GM23248 (cell line): Measurements from ENCODE around the gene NIN. TPM values are rescaled to one million over a fixed set of nuclear protein-coding genes. Genes with fewer than 3 reads are reported as not detected.
A peak's percentile ranks its signal among the peaks of the same experiment; 100 is the strongest.
"Not testable (repeated sequence)": the region's sequence is repeated elsewhere in the genome, so short reads cannot be mapped to it uniquely, and the experiment has no call there.

Experiments used
- DNase-seq: peaks from one replicate; pipeline ENCODE4 v3.0.0-alpha.2; 2015
- H2AFZ ChIP-seq: fragments of 200-600 bp; sonication (generic); 2 replicates; pipeline ENCODE4 v1.6.1; 2016; ENCODE audit warnings: antibody characterized with exemption
- H3F3A ChIP-seq: fragments of 200-600 bp; sonication (generic); 2 replicates; pipeline ENCODE4 v1.6.1; 2016; ENCODE audit warnings: mild to moderate bottlenecking, antibody characterized with exemption, mixed run types; ENCODE audit not compliant: insufficient read depth
- H3K27ac ChIP-seq: fragments of 200-600 bp; sonication (generic); 2 replicates; pipeline ENCODE4 v1.5.1; 2016; ENCODE audit warnings: mild to moderate bottlenecking
- H3K27me3 ChIP-seq: fragments of 200-600 bp; sonication (generic); replicated peaks from 2 replicates; pipeline ENCODE4 v1.6.1; 2016; ENCODE audit warnings: mild to moderate bottlenecking; ENCODE audit not compliant: insufficient read depth
- H3K36me3 ChIP-seq: fragments of 200-600 bp; sonication (generic); 2 replicates; pipeline ENCODE4 v1.6.1; 2016; ENCODE audit warnings: low read depth, mild to moderate bottlenecking
- H3K4me1 ChIP-seq: fragments of 200-600 bp; sonication (generic); 2 replicates; pipeline ENCODE4 v1.6.1; 2016; ENCODE audit warnings: mild to moderate bottlenecking; ENCODE audit not compliant: insufficient read depth
- H3K4me2 ChIP-seq: fragments of 200-600 bp; sonication (generic); one replicate; pipeline ENCODE4 v1.6.1; 2016; ENCODE audit warnings: mild to moderate bottlenecking; ENCODE audit not compliant: unreplicated experiment
- H3K4me3 ChIP-seq: fragments of 200-600 bp; sonication (generic); 2 replicates; pipeline ENCODE4 v1.5.1; 2016; ENCODE audit warnings: mild to moderate bottlenecking
- H3K79me2 ChIP-seq: fragments of 200-600 bp; sonication (generic); 2 replicates; pipeline ENCODE4 v1.6.1; 2016; ENCODE audit warnings: mild to moderate bottlenecking; ENCODE audit not compliant: insufficient read depth
- H3K9ac ChIP-seq: fragments of 200-600 bp; sonication (generic); 2 replicates; pipeline ENCODE4 v1.6.1; 2016; ENCODE audit warnings: mild to moderate bottlenecking
- H3K9me2 ChIP-seq: fragments of 200-600 bp; sonication (generic); 2 replicates; pipeline ENCODE4 v1.6.1; 2016; ENCODE audit warnings: mixed run types, mild to moderate bottlenecking, moderate library complexity; ENCODE audit not compliant: insufficient read depth
- H3K9me3 ChIP-seq: fragments of 200-600 bp; sonication (generic); one replicate; pipeline ENCODE4 v1.6.1; 2017; ENCODE audit warnings: low read depth
- H4K20me1 ChIP-seq: fragments of 200-600 bp; sonication (generic); 2 replicates; pipeline ENCODE4 v1.6.0; 2016; ENCODE audit not compliant: insufficient read depth
- EZH2 ChIP-seq: fragments of 200-600 bp; sonication (generic); IDR thresholded peaks from 2 replicates; pipeline ENCODE4 v1.6.1; 2018; ENCODE audit warnings: antibody characterized with exemption, mild to moderate bottlenecking; ENCODE audit not compliant: insufficient read depth, poor library complexity, severe bottlenecking
- EZH2phosphoT487 ChIP-seq: fragments of 200-600 bp; sonication (generic); IDR thresholded peaks from 2 replicates; pipeline ENCODE4 v1.6.1; 2018; ENCODE audit warnings: antibody characterized with exemption, moderate library complexity, mild to moderate bottlenecking, low read depth; ENCODE audit not compliant: insufficient read depth
- WGBS, 2 experiments: methylation state at CpG; one replicate each; pipeline ENCODE4 v1.1.6; 2015 to 2017; ENCODE audit warnings: low lambda C conversion rate in 2 of 2, low coverage in 1 of 2; ENCODE audit errors: missing lambda C conversion rate in 2 of 2; 5-methylcytosine and 5-hydroxymethylcytosine counted together
- in situ Hi-C: fragments of 300-500 bp; cut with MboI; formaldehyde crosslinking; loops from 2 replicates; pipeline ENCODE4 v1.15.0; 2020
- polyA plus RNA-seq: library from polyadenylated mRNA; unstranded; fragments of >200 nt; fragmentation: Nextera tagmentation; extraction: Ambion mirVana; gene quantifications from 2 replicates; pipeline ENCODE4 v1.2.1, GENCODE V29; 2016
- total RNA-seq: library from RNA; depleted of rRNA; stranded (reverse); fragments of >200 nt; shearing (Covaris generic); gene quantifications from 2 replicates; pipeline ENCODE4 v1.2.3, GENCODE V29; 2014

The NIN gene
- total and polyA plus RNA-seq, 2 experiments from 2014 or later, result 17.0 to 33.3 TPM

DNA sequence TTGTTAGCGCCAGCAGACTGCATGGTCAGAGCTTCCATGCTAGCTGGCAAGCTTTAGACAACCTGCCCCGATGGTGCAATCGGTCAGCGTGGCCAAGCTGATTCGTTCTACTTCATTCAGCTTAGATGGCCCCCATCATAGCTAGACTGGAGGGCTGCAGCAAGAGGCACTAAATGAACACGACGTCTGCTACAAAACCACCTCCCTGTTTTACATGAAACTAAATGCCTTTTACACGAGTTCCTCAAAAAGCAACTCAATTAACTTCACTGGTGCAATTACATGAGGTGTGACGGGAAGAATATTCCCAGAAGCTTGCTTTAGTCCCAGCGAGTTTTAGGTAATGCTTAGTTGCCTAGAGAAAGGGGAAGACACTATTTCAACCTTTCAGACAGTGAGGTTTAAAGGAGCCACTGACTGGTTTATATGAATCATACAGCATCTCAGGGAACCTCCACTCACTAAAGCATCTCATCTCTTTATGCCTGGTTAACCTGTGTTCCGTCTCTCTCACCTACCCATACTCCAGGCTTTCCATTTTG, 8.4 kb downstream of the NIN start:
- Histone ChIP-seq H3K4me3 (peak overlapping the region; percentile 37), H3K9ac (peak overlapping the region; percentile 25), H3K79me2 (peaks cover 98% of the 10 kb centered on the region), H3K4me1 (peaks cover 18% of the 10 kb centered on the region), H3K27ac (peak overlapping the region; percentile 37), H3K9me3 (no peaks in the 10 kb centered on the region), H3K27me3 (no peaks in the 10 kb centered on the region), H3K36me3 (no peaks in the 10 kb centered on the region), H4K20me1 (no peaks in the 10 kb centered on the region; the same call in 1 of the 2 replicates), H3K4me2 (peak overlapping the region; percentile 80), H3F3A (peaks cover 18% of the 10 kb centered on the region), H2AFZ (peak overlapping the region; percentile 62), H3K9me2 (no peaks in the 10 kb centered on the region)
- TF ChIP-seq EZH2phosphoT487 (no peak), EZH2 (no peak)
- 89 to 93% methylated on average over 11 of the region's 11 CpGs for WGBS, 2 experiments
- peak; percentile 42 for DNase-seq
- in situ Hi-C loops, result no loop called here

DNA sequence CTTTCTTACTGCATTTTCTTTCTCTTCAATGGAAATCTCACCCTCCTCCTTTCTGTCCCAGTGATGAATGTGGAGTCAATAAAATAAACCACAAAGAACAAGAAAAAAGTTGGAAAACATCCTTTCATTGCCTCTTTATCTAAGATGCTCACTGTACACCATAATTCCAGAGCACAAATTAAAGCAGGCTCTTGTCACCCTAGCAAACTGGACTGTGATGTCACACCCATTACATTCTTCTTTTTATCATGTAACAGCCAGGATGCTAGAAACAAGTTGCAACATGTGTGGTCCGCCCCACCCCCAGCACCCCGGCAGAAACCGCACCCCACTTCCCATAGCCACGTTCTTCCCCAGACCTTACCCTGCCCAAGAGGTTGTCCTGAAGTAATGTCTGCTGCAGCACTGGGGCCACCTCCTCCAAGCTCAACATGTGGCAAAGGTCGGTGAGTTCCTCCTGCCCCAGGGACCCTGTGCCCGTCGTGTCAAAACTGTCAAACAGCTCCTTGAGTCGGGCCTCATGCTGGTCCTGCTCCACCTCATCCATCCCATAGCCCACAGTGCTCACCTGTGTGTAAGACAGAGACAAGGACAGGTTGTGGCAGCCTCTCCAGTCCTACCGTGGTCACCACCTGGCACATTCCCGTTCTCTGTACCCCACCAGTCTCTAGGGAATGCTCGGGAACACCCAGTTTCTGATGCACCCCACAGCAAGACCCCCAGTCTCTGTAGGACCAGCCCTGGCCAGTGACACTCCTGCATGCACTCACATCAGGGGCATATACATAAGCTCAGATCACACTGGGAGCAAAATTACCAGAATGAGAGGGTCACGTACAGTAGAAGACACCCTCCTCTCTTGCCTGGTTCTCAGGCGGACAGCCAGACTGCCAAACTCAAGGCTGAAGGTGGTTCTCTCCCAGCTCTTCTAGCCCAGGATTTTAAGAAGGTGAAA, 9.2 kb downstream of the NIN start:
- TF ChIP-seq EZH2 (no peak), EZH2phosphoT487 (no peak)
- Histone ChIP-seq H3K36me3 (no peaks in the 10 kb centered on the region), H3K79me2 (peaks cover 98% of the 10 kb centered on the region), H3F3A (peaks cover 18% of the 10 kb centered on the region), H2AFZ (no peak overlapping the region), H3K9me3 (no peaks in the 10 kb centered on the region), H3K4me1 (peaks cover 20% of the 10 kb centered on the region), H3K4me3 (no peak overlapping the region), H4K20me1 (no peaks in the 10 kb centered on the region; the same call in 1 of the 2 replicates), H3K27ac (no peak overlapping the region), H3K4me2 (no peak overlapping the region), H3K27me3 (no peaks in the 10 kb centered on the region), H3K9ac (no peak overlapping the region), H3K9me2 (no peaks in the 10 kb centered on the region)
- no peak for DNase-seq
- in situ Hi-C loops, result no loop called here
- WGBS, 2 experiments, result 75 to 77% methylated on average over 13 of the region's 13 CpGs

DNA sequence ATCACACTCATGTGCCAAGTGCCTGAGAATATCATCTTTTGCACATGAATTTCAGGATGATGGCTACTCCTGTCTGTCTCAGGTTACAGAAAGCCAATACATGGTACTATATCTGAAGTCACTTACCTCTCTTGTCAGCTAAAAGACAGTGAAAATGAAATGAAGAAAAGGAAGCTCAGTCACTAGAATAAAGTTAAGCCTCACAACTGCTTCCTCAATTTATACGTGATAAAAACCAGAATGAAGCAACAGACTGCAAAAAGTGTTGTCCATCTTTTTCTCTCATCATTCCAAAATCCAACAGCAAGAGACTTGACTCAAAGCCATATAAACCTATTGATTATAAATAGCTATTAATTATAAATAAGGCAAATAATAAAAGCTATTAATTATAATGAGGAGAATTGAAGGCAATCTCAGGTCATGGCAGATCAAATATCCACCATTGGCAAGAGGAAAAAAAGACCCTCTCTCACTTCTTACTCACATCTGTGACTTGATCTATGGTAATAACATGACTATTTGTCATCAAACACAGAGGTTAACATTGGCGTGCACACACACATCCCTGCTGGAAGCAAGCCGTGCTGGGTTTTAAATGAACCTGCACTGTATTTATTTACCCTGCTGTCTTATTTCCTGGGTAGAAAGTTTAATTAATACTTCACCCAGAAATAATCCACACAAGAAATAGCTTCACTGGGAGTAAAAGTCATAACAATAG, 10.0 kb downstream of the NIN start:
- Histone ChIP-seq H4K20me1 (no peaks in the 10 kb centered on the region), H3K27ac (no peak overlapping the region), H3K9me3 (no peaks in the 10 kb centered on the region), H3F3A (peaks cover 18% of the 10 kb centered on the region), H2AFZ (no peak overlapping the region), H3K4me2 (no peak overlapping the region), H3K9ac (no peak overlapping the region), H3K27me3 (no peaks in the 10 kb centered on the region), H3K79me2 (peaks cover 95% of the 10 kb centered on the region), H3K36me3 (no peaks in the 10 kb centered on the region), H3K4me1 (peaks cover 25% of the 10 kb centered on the region), H3K9me2 (no peaks in the 10 kb centered on the region), H3K4me3 (no peak overlapping the region)
- 92 to 93% methylated on average over 3 of the region's 3 CpGs for WGBS, 2 experiments
- no peak for TF ChIP-seq EZH2phosphoT487
- no peak for TF ChIP-seq EZH2
- DNase-seq, result no peak
- in situ Hi-C loops, result no loop called here

DNA sequence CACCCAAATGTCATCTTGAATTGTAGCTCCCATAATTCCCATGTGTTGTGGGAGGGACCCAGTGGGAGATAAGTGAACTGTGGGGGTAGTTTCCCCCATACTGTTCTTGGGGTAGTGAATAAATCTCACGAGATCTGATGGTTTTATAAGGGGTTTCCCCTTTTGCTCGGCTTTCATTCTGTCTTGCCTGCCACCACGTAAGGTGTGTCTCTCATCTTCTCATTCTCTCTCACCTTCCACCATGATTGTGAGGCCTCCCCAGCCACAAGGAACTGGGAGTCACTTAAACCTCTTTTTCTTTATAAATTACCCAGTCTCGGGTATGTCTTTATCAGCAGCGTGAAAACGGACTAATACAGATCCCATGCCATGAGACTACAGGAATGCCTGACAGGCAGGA, 11.7 kb downstream of the NIN start:
- H4K20me1 ChIP-seq, H3K27me3 ChIP-seq, in situ Hi-C loops, H3K9me3 ChIP-seq, H3K36me3 ChIP-seq, H3K9ac ChIP-seq, H3K4me2 ChIP-seq, H3K27ac ChIP-seq, H2AFZ ChIP-seq, H3K9me2 ChIP-seq, DNase-seq, H3K4me3 ChIP-seq: not testable (repeated sequence)
- Histone ChIP-seq H3K79me2 (peaks cover 95% of the 10 kb centered on the region), H3F3A (peaks cover 18% of the 10 kb centered on the region), H3K4me1 (peaks cover 25% of the 10 kb centered on the region)
- WGBS, 2 experiments, result 93 to 95% methylated on average over 6 of the region's 6 CpGs
